HepG2 (cell line): ENCODE data around the gene KAZN. TPM values are rescaled to one million over a fixed set of nuclear protein-coding genes. Genes with fewer than 3 reads are reported as not detected.

Source experiments
- ATAC-seq: fragments of 200-7000 bp; cut with Tn5 transposase; 3 replicates; pipeline ENCODE4 v1.9.1; 2020; ENCODE audit warnings: mild to moderate bottlenecking, moderate library complexity
- BruUV-seq: library from RNA; stranded (reverse); fragments of 400-500 nt; replicated peaks from 2 replicates; lab custom pipeline; 2021; lab: Mats Ljungman, UMichigan
- CTCF ChIA-PET: fragments of 300-600 bp; formaldehyde crosslinking; extraction: SDS; loops from one replicate; lab custom pipeline; 2021; ENCODE audit warnings: low total read pairs, inconsistent platforms, low intra/inter-chr PET ratio; lab: Yijun Ruan, JAX
- POLR2A ChIA-PET: fragments of 350-600 bp; sonication (Branson Sonifier 250); formaldehyde crosslinking; loops from one replicate; lab custom pipeline; 2020; ENCODE audit warnings: antibody characterized with exemption, inconsistent platforms; lab: Yijun Ruan, JAX
- DNase-seq: peaks from one replicate; pipeline ENCODE4 v3.0.0-alpha.2; 2015; ENCODE audit warnings: low spot score
- FAIRE-seq: peaks from 3 replicates; lab custom pipeline; 2011; peaks lifted over from hg19 to GRCh38; lab: Jason Lieb, UNC
- H2AFZ ChIP-seq: one replicate; pipeline ENCODE4 v1.6.1; 2011; ENCODE audit warnings: low read length, inconsistent platforms
- H3K27ac ChIP-seq: fragments of 300-600 bp; 3 replicates; pipeline ENCODE4 v1.8.0; 2011; ENCODE audit warnings: mixed run types, mild to moderate bottlenecking, mixed read lengths, low read length, inconsistent platforms; ENCODE audit not compliant: insufficient read depth; ENCODE audit errors: extremely low read length
- H3K27me3 ChIP-seq, 2 experiments: fragments of 200-600 bp in 1 of 2; 2 replicates in 1 of 2; 3 replicates in 1 of 2; pipeline versions ENCODE4 v1.6.0 to v1.8.0; 2011; ENCODE audit warnings: low read length in 2 of 2, mild to moderate bottlenecking in 2 of 2, moderate library complexity in 2 of 2, inconsistent platforms in 1 of 2; ENCODE audit not compliant: insufficient read depth in 2 of 2, control insufficient read depth in 1 of 2
- H3K36me3 ChIP-seq, 2 experiments: fragments of 200-600 bp in 1 of 2; replicated peaks in 1 of 2; 2 replicates in 1 of 2; 3 replicates in 1 of 2; pipeline versions ENCODE4 v1.5.1 to v1.8.0; 2011; ENCODE audit warnings: low read length in 2 of 2, inconsistent platforms in 1 of 2; ENCODE audit not compliant: insufficient read depth in 2 of 2, control insufficient read depth in 1 of 2
- H3K4me1 ChIP-seq: 2 replicates; pipeline ENCODE4 v1.5.1; 2012; ENCODE audit warnings: low read length, inconsistent platforms; ENCODE audit not compliant: insufficient read depth
- H3K4me2 ChIP-seq: 2 replicates; pipeline ENCODE4 v1.6.0; 2011; ENCODE audit warnings: low read depth, low read length, inconsistent platforms
- H3K4me3 ChIP-seq, 3 experiments: fragments of 200-600 bp in 1 of 3; sonication (generic), shearing (Covaris generic) in 1 of 3; replicated peaks in 1 of 3; 2 replicates each; pipeline ENCODE4 v1.5.1; 2011 to 2016; ENCODE audit warnings: low read length in 3 of 3, inconsistent platforms in 2 of 3, low read depth in 2 of 3, mild to moderate bottlenecking in 2 of 3, control low read depth in 1 of 3, mixed read lengths in 1 of 3; ENCODE audit not compliant: insufficient read depth in 1 of 3
- H3K79me2 ChIP-seq: one replicate; pipeline ENCODE4 v1.6.1; 2011; ENCODE audit warnings: low read length, inconsistent platforms; ENCODE audit not compliant: insufficient read depth
- H3K9ac ChIP-seq: 2 replicates; pipeline ENCODE4 v1.6.0; 2011; ENCODE audit warnings: mild to moderate bottlenecking, low read depth, low read length, inconsistent platforms; ENCODE audit not compliant: insufficient read depth
- H3K9me3 ChIP-seq: 2 replicates; pipeline ENCODE4 v1.5.1; 2012; ENCODE audit warnings: mild to moderate bottlenecking, low read length
- H4K20me1 ChIP-seq: 2 replicates; pipeline ENCODE4 v1.6.0; 2011; ENCODE audit warnings: inconsistent platforms, mild to moderate bottlenecking, low read length, moderate library complexity; ENCODE audit not compliant: insufficient read depth
- CBX5 ChIP-seq: sonication (generic); formaldehyde crosslinking; IDR thresholded peaks from 2 replicates; pipeline ENCODE4 v1.4.0; 2020; ENCODE audit warnings: missing genetic modification reagents, borderline replicate concordance
- CTCF ChIP-seq: sonication (generic); formaldehyde crosslinking; IDR thresholded peaks from 2 replicates; pipeline ENCODE4 v1.5.0; 2020; ENCODE audit warnings: mild to moderate bottlenecking, missing genetic modification reagents, moderate library complexity
- HIVEP1 ChIP-seq: sonication (generic); formaldehyde crosslinking; IDR thresholded peaks from 2 replicates; pipeline ENCODE4 v1.4.0; 2020; ENCODE audit warnings: mild to moderate bottlenecking, missing genetic modification reagents
- IKZF5 ChIP-seq: IDR thresholded peaks from 2 replicates; pipeline ENCODE4 v1.6.1; 2018; ENCODE audit warnings: missing genetic modification reagents, mild to moderate bottlenecking, missing compliant biosample characterization
- MBNL3 ChIP-seq: fragments of 250-450 bp; sonication (Bioruptor Pico); conservative IDR thresholded peaks from 2 replicates; pipeline ENCODE4 v1.8.0; 2022; ENCODE audit warnings: mild to moderate bottlenecking, inconsistent platforms
- MXI1 ChIP-seq: IDR thresholded peaks from 3 replicates; pipeline ENCODE4 v1.6.1; 2012; ENCODE audit warnings: low read depth, low read length, inconsistent platforms, borderline replicate concordance
- NR3C1 ChIP-seq: sonication (generic); formaldehyde crosslinking; IDR thresholded peaks from 2 replicates; pipeline ENCODE4 v1.4.0; 2020; ENCODE audit warnings: missing genetic modification reagents
- PLRG1 ChIP-seq: fragments of 450-650 bp; conservative IDR thresholded peaks from 2 replicates; pipeline ENCODE4 v1.6.1; 2016
- SNRNP70 ChIP-seq: fragments of 200-400 bp; formaldehyde crosslinking; IDR thresholded peaks from 2 replicates; pipeline ENCODE4 v1.6.1; 2017; ENCODE audit warnings: mild to moderate bottlenecking, low read depth, low read length, moderate library complexity
- TFDP1 ChIP-seq: IDR thresholded peaks from 2 replicates; pipeline ENCODE4 v1.6.1; 2016; ENCODE audit warnings: missing compliant biosample characterization, missing genetic modification reagents, borderline replicate concordance
- ZFP90 ChIP-seq: sonication (generic); formaldehyde crosslinking; IDR thresholded peaks from 2 replicates; pipeline ENCODE4 v1.8.0; 2022; ENCODE audit warnings: missing genetic modification reagents, mild to moderate bottlenecking, inconsistent platforms, borderline replicate concordance
- ZMYM2 ChIP-seq: sonication (generic); formaldehyde crosslinking; IDR thresholded peaks from 2 replicates; pipeline ENCODE4 v1.8.0; 2022; ENCODE audit warnings: mild to moderate bottlenecking, missing genetic modification reagents
- ZNF362 ChIP-seq: sonication (generic); formaldehyde crosslinking; IDR thresholded peaks from 2 replicates; pipeline ENCODE4 v1.4.0; 2020; ENCODE audit warnings: missing genetic modification reagents, mild to moderate bottlenecking, borderline replicate concordance
- ZNF367 ChIP-seq: sonication (generic); formaldehyde crosslinking; IDR thresholded peaks from 2 replicates; pipeline ENCODE4 v1.4.0; 2020; ENCODE audit warnings: missing genetic modification reagents, borderline replicate concordance
- WGBS: methylation state at CpG from one replicate; pipeline ENCODE4 v1.1.6; 2017; ENCODE audit warnings: low lambda C conversion rate; 5-methylcytosine and 5-hydroxymethylcytosine counted together
- in situ Hi-C: cut with HindIII; loops from 2 replicates; pipeline ENCODE4 v1.10.0; 2017; ENCODE audit warnings: low pct_unique_long_range_greater_than_20kb; ENCODE audit not compliant: extremely low pct_ligation_motif_present
- intact Hi-C: fragments of 100-400 bp; cut with micrococcal nuclease; formaldehyde crosslinking; loops from one replicate; pipeline ENCODE4 v1.10.0; 2022; ENCODE audit not compliant: unreplicated experiment
- polyA plus RNA-seq, 8 experiments: library from polyadenylated mRNA; depleted of rRNA in 3 of 8; stranded (reverse) in 7 of 8; unstranded in 1 of 8; fragments of >200 nt; fragmentation: Illumina TruSeq in 4 of 8; extraction: Trizol in 4 of 8; gene quantifications; 2 replicates each; pipeline versions ENCODE4 v1.2.1 to v1.2.3, GENCODE V29; 2011 to 2016; ENCODE audit warnings: low read depth in 4 of 8, missing spikeins in 1 of 8, mixed read lengths in 1 of 8; ENCODE audit not compliant: insufficient read depth in 1 of 8
- total RNA-seq, 5 experiments: library from RNA; depleted of rRNA; stranded (reverse); fragments of >200 nt; fragmentation: Illumina TruSeq; extraction: Trizol; gene quantifications; 2 replicates each; pipeline ENCODE4 v1.2.3, GENCODE V29; 2016; ENCODE audit warnings: low read depth in 1 of 5
- TF ChIP-seq, protein P1 (sequence below): sonication (generic); formaldehyde crosslinking; conservative IDR thresholded peaks from 2 replicates; pipeline ENCODE4 v1.4.0; 2020; ENCODE audit warnings: missing genetic modification reagents
- TF ChIP-seq, protein P2 (sequence below): sonication (generic); formaldehyde crosslinking; IDR thresholded peaks from 2 replicates; pipeline ENCODE4 v1.5.1; 2020; ENCODE audit warnings: mild to moderate bottlenecking, moderate library complexity, missing genetic modification reagents

Gene KAZN
- total and polyA plus RNA-seq, 2 of the 13 experiments (the other 11 are each of a cell fraction or from before 2014, with no cell fraction given): 10.4 to 13.5 TPM

DNA sequence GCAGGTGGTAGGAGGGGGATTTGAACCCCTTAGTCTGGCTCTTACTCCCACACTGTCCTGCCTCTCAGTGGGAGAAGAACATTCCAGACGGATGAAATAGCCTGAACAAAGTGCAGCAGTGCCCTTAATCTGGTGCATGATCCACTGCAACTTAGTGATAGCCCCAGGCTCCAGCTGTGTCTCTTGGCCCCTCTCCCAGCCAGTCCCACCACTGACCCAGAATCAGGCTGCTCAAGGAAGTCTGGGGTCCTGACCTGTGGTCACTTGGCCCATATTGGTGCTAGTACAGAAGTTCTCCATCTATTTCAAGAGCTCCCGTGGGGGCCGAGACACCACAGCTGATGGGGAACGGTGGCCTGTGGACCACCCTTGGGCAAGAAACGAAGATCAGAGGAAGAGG lies 255.0 kb downstream of the KAZN start (continued):
- TF ChIP-seq ZNF362 (CRISPR knock-in tag): no peak
- no peak for TF ChIP-seq CBX5 (CRISPR knock-in tag)
- no peak for TF ChIP-seq HIVEP1 (CRISPR knock-in tag)
- TF ChIP-seq SNRNP70: no peak
- TF ChIP-seq ZFP90 (CRISPR knock-in tag): no peak
- no peak for TF ChIP-seq ZMYM2 (CRISPR knock-in tag)

GRCh38 chr1:14855268-14855667 lies 256.8 kb downstream of the KAZN start:
- Histone ChIP-seq H3K9me3 (no peaks in the 10 kb centered on the region), H3K4me2 (no peak overlapping the region), H3K36me3 (no peaks in the 10 kb centered on the region), H3K4me1 (no peaks in the 10 kb centered on the region), H2AFZ (no peak overlapping the region), H3K79me2 (no peaks in the 10 kb centered on the region), H3K9ac (no peak overlapping the region), H3K27ac (no peak overlapping the region), H3K4me3 (no peak overlapping the region), H4K20me1 (no peaks in the 10 kb centered on the region), H3K27me3 (peaks cover 0 to 60% of the 10 kb centered on the region in 2 experiments; a peak in 3 of 5 replicates)
- in situ Hi-C loops (no loop called here), intact Hi-C loops (no loop called here)
- DNase-seq (no peak), ATAC-seq (no peak), FAIRE-seq (no peak)
- BruUV-seq: no TSS peak
- ChIA-PET POLR2A (no interaction called here), CTCF (no interaction called here)
- WGBS: 19% methylated on average over 3 of the region's 3 CpGs
- TF ChIP-seq ZNF367 (CRISPR knock-in tag): no peak
- TF ChIP-seq CTCF (CRISPR knock-in tag): no peak
- TF ChIP-seq MBNL3 (CRISPR knock-in tag): no peak
- TF ChIP-seq TFDP1 (CRISPR knock-in tag): no peak
- TF ChIP-seq IKZF5: no peak
- TF ChIP-seq NR3C1 (CRISPR knock-in tag): no peak
- TF ChIP-seq PLRG1: no peak
- no peak for TF ChIP-seq MXI1
- TF ChIP-seq, protein P1, sequence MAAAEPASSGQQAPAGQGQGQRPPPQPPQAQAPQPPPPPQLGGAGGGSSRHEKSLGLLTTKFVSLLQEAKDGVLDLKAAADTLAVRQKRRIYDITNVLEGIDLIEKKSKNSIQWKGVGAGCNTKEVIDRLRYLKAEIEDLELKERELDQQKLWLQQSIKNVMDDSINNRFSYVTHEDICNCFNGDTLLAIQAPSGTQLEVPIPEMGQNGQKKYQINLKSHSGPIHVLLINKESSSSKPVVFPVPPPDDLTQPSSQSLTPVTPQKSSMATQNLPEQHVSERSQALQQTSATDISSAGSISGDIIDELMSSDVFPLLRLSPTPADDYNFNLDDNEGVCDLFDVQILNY (CRISPR knock-in tag): no peak
- TF ChIP-seq, protein P2, sequence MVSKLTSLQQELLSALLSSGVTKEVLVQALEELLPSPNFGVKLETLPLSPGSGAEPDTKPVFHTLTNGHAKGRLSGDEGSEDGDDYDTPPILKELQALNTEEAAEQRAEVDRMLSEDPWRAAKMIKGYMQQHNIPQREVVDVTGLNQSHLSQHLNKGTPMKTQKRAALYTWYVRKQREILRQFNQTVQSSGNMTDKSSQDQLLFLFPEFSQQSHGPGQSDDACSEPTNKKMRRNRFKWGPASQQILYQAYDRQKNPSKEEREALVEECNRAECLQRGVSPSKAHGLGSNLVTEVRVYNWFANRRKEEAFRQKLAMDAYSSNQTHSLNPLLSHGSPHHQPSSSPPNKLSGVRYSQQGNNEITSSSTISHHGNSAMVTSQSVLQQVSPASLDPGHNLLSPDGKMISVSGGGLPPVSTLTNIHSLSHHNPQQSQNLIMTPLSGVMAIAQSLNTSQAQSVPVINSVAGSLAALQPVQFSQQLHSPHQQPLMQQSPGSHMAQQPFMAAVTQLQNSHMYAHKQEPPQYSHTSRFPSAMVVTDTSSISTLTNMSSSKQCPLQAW (CRISPR knock-in tag): no peak
